WTC11 (cell line): ENCODE data around the gene BRS3.

Experiments
- ATF6 ChIP-seq: sonication (generic); formaldehyde crosslinking; IDR thresholded peaks from 2 replicates; pipeline ENCODE4 v1.8.1; 2023; ENCODE audit warnings: mild to moderate bottlenecking, missing genetic modification reagents
- CTCF ChIP-seq: fragments of 200-600 bp; IDR thresholded peaks from 2 replicates; pipeline ENCODE4 v1.8.0; 2022; ENCODE audit warnings: antibody characterized with exemption
- FOXP1 ChIP-seq: sonication (generic); formaldehyde crosslinking; IDR thresholded peaks from 2 replicates; pipeline ENCODE4 v1.8.0; 2022; ENCODE audit warnings: missing genetic modification reagents, mild to moderate bottlenecking, moderate library complexity, borderline replicate concordance
- ZNF263 ChIP-seq: sonication (generic); formaldehyde crosslinking; IDR thresholded peaks from 2 replicates; pipeline ENCODE4 v1.8.1; 2022; ENCODE audit warnings: low read depth, mild to moderate bottlenecking, moderate library complexity, missing genetic modification reagents
- ZNF317 ChIP-seq: sonication (generic); formaldehyde crosslinking; IDR thresholded peaks from 2 replicates; pipeline ENCODE4 v1.8.1; 2023; ENCODE audit warnings: low read depth, mild to moderate bottlenecking, moderate library complexity, missing genetic modification reagents, borderline replicate concordance
- ZNF512 ChIP-seq: sonication (generic); formaldehyde crosslinking; IDR thresholded peaks from 2 replicates; pipeline ENCODE4 v1.8.1; 2022; ENCODE audit warnings: missing genetic modification reagents, borderline replicate concordance

GRCh38 chrX:136473663-136474062, 14.1 kb upstream of the BRS3 start:
- TF ChIP-seq CTCF = no peak
- no peak for TF ChIP-seq ZNF512 (CRISPR knock-in tag)
- no peak for TF ChIP-seq ATF6 (CRISPR knock-in tag)
- TF ChIP-seq ZNF263 (CRISPR knock-in tag) = no peak
- TF ChIP-seq ZNF317 = no peak
- TF ChIP-seq FOXP1 (CRISPR knock-in tag) = no peak
